Left renal pelvis (tissue), 4 donors: ENCODE data around the gene AFF3. TPM values are rescaled to one million over a fixed set of nuclear protein-coding genes. Genes with fewer than 3 reads are reported as not detected.
A peak's percentile ranks its signal among the peaks of the same experiment; 100 is the strongest.

Source experiments
- DNase-seq, 4 donors: peaks; one replicate each; pipeline ENCODE4 v3.0.0-alpha.2; 2013; ENCODE audit warnings: low read depth in 4 of 4, low spot score in 3 of 4
- polyA plus RNA-seq, 4 donors: library from polyadenylated mRNA; unstranded; fragments of 120-200 nt; gene quantifications; one replicate each; pipeline ENCODE4 v1.2.1, GENCODE V29; 2013; ENCODE audit not compliant: insufficient read length in 4 of 4

AFF3 gene
- polyA plus RNA-seq, 4 donors = 19.5 to 72.9 (median 24.7) TPM

DNA sequence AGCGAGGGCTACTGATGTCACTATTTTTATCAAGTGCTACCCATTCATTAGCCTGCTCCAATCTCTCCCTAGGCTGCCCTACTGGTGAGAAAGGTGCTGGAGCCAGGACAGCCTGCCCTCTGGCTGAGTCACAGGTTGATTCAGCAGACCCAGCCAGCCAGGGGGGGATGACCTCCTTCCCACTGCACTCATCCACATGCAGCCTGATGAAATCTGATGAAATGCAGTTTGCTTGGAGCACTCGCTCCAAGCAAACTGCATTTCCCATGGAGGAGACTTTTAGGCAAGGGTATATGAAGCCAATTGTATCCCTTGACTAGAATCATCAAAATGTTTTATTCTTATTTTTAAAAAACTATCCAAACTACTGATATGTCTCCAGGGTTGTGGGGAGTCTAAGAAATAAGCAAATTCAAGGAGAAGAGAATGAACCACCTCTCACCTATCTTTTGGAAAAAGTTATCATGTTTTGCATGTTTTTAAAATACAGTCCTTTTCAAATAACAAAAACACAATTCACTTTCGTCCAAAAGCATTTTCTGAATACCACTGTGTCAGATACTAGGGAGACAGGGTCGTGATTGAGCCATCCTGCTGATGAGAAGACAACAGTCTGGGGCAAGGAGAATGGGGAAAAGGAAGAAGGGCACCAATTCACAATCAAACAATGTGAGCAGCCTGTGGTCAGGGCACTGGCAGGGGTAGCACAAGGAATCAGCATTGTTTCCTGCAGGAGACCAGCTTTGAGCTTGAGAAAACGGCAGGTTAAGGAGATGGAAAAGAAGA, 128.3 kb downstream of the AFF3 start:
- no peak for DNase-seq

- DNase-seq = no peak
Measured at GRCh38 chr2:100012561-100012960, 129.8 kb downstream of the AFF3 start.

- DNase-seq = no peak
Measured at GRCh38 chr2:100011272-100011731, 131.1 kb downstream of the AFF3 start.

- DNase-seq = no peak
Measured at GRCh38 chr2:100010606-100011005, 131.8 kb downstream of the AFF3 start.

GRCh38 chr2:100009743-100010142, 132.6 kb downstream of the AFF3 start:
- DNase-seq = no peak

DNA sequence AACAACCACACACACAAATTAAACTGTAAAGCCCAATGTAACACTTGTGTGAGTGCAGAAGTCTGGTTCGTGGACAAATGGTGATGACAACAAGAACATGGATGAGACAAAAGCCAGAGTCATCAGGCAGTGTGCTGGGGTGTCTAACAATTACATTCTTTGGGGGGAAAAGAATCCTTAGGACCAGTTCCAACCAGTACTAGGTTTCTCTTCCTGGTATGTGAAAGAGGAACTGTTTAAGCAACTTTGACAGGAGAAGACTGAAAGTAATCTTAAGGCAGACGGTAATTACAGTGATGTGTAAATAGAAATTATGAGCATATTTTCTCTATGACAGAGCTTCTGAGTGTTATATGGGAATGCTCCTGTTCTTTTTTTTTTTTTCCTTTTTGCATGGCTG, 133.4 kb downstream of the AFF3 start:
- no peak for DNase-seq

DNA sequence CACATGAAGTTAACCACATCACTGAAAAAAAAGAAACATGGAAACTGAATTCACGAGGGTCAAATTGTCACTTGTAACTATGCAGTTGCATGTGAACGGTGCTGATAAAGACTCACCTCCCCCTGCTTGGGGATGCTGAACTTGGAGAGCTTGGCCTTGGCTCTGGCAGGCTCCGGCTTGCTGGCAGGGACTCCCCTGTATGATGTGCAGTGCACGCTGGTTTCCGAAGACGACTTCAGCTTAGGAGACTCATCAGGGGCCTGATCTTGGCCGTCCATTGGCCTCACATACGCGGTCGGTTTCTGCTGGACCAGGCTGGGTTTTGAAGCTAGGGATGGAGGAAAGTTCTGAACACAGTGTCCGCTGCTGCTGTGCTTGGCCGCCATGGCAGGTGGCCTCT, 135.9 kb downstream of the AFF3 start:
- DNase-seq = no peak

GRCh38 chr2:100004959-100005387, 137.4 kb downstream of the AFF3 start:
- no peak for DNase-seq

DNA sequence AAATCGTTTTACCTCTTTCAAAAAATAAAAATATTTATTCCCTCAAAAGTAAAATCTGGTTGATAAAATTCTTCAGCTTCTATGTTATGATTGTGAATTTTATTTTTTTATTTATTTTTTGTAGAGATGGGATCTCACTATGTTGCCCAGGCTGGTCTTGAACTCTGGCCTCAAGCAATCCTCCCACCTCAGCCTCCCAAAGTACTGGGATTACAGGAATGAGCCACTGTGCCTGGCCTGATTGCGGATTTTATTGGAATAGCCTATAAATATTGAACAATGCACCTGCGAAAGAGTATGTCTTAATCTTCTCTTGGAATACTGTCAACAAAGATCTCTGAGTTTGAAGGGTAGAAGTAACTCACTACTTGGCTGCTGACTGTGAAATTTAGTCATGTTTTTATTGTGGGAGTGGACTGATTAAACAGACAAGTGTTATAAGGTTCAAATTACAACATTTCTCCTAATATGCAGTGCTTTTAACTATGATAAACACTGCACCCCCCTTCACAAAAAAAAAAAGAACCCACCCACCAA, 138.0 kb downstream of the AFF3 start:
- DNase-seq = no peak

DNA sequence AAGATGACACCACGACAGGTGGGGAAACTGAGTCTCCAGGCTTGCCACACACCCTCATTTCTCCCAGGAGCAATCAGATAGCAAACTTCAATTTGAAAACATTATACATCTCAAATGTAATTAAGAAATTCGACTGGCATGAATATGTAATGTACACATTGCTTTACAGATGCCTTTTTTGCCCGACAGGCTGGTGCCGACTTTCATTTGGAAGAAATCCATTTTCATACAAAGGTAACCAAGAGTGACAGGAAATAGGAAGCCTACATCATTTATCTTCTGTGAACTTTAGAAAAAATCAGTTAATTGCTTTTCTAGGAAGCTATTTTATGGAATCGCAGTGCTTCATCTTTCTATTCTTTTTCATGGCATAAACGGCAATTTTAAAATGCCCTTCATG, 140.3 kb downstream of the AFF3 start:
- no peak for DNase-seq

DNA sequence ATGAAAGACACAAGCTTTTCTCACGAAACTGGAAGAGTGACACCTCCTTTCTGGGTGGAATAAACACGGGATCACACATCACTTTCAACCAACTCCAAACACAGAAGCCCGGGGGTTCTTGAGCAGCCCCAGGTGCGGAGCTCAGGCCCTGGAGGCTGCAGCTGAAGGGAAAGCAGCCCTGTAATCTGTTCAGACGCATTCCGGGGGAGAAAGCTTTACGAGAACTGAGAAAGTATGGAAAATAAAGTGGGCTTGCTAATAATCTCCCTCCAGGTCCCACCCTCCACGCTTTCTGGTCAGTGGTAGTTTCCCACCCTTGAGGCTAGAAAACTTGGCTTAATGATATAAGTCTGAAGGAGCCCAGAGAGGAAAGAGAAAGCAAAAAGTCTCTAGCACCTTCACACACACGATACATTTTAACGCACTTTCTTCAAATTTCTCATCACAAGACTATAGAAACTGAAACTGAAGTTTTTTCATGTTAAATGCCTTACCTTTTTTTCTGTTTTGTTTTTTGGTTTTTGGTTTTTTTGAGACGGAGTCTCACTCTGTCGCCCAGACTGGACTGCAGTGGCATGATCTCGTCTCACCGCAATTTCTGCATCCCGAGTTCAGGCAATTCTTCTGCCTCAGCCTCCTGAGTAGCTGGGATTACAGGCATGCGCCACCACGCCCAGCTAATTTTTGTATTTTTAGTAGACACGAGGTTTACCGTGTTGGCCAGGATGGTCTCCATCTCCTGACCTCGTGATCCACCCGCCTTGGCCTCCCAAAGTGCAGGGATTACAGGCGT, 141.3 kb downstream of the AFF3 start:
- DNase-seq = no peak

DNA sequence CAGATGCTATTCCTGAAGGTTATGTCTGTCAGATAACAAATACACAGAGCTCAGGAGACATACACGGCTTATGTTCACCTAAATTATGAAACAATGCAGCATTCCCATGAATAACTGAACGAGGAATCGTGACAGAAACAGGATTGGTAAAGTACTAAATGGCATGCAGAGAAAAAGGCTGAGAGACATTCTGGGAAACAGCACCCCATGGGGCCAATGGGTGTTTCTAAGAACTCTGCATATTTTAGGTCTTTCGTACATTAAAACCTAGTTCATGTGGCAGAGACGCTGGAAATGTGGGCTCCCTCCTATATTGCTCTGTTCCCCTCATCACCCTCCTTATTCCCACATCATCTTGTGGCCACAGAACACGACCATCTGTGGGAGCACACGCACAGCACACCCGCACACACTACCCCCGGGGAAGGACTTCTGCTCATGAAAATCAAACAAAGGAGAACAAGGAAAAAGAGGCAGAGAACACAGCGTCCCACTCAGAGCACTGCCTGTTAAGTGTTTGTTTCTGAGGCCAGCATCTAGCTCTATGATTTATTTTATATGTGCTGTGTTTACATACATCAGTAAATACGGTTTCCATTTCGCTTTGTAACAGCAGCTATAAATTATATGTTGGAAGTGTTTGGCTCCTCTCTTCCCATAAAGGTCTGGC, 143.6 kb downstream of the AFF3 start:
- DNase-seq = no peak

- DNase-seq = no peak
Measured at GRCh38 chr2:99989905-99990304, 152.5 kb downstream of the AFF3 start.

DNA sequence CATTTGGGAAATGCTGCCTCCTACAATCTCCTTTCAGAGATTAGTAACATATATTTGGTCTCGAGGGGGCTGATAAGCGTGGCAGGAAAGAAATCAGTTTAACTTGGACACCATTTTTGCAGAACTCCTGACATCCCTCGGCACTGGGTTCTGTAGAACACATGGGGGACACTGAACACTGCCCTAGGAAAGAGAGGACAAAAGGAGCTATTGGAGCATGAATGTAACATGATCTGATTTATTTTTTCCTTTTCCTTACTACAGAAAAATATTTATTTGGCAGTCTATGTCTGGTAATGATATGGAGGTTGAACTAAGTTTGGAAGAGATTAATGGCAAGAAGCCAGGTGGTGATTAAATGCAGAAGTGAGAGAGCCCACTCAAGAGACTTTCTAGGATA, 153.8 kb downstream of the AFF3 start:
- no peak for DNase-seq

DNA sequence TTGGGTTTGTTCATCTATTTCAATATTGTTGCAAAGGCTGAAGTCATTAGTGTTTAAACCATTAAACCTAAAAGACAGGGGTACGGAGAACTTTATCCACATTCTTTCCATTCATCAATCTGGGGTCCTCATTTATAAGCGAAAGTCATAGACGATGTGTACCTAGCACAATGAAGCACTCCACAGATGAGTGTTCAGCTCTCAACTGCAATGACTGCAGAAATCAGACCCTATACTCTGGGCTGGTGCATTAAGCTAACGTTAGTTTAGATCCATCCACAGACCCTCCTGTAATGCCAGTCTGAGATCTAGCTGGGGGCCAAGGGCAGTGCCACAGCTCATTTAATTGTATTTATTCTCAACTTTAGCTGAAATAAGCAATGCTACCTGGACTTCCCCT, 155.2 kb downstream of the AFF3 start:
- DNase-seq = no peak

DNA sequence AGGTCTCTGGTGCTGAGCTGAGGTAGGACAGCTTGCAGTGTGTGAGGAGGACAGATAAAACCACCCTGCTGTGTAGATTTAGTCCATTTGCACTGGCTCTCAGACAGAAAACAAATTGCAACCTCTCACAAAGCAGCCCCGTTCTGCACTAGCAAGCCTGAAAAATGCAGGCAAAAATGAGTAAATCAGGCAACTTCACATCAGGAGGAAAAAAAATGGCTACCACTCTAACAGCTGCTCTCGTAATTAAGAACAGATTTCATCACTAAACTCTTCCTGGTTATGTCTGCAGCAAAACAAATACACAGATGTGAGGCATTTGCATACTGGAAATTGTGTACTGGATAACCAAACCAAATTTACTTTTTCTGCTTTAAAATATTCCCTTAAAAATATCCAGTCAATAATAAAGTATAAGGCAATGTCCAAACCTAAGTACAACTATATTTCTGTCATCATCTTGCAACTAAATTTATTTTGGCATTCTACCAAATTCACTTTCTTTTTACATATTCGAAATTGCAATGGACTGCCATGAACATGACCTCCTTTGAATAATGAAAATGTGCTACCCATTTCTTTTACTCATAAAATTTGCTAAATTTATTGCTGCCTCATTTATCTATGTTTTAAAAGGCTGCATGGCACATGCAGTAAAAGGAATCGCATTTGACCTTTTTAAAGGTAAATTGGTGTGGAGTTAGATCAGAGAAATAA, 157.4 kb downstream of the AFF3 start:
- peak in 1 of 4 donors; percentile 51 for DNase-seq

DNA sequence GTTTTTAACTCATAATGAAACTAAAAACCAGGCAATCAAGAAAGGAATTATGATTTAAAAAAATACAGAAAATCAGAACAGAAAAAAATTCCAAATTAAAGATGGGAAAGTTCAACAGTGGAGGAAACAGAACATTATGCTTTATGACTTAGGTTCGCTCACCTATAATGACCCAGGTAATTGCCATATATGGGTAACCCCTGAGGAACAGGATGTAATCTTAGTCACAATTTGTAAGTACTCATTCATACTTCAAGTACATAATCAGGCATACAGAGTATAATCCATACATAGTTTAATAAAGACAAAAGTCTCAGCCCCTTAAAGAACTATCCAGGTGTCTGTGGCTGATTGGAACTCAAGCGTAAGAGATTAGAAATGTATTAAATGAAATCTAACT, 159.6 kb downstream of the AFF3 start:
- no peak for DNase-seq

DNA sequence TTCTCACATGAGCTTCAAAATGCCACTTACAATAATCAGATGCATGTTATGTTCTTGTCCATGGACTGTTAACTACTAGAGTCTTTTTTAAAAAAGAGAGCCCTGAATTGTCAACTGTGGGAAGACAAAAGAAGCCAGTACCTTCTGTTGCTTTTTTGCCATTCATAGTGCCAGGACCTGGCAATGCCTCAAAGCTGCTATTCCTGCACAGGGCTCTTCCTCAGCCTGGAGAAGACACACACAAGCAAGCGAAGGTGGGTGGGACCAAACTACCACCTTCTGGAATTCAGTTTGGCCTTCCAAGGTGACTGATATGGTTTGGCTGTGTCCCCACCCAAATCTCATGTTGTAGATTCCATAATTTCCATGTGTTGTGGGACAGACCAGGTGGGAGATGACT, 160.6 kb downstream of the AFF3 start:
- no peak for DNase-seq

GRCh38 chr2:99980176-99980575, 162.2 kb downstream of the AFF3 start:
- DNase-seq = no peak

DNA sequence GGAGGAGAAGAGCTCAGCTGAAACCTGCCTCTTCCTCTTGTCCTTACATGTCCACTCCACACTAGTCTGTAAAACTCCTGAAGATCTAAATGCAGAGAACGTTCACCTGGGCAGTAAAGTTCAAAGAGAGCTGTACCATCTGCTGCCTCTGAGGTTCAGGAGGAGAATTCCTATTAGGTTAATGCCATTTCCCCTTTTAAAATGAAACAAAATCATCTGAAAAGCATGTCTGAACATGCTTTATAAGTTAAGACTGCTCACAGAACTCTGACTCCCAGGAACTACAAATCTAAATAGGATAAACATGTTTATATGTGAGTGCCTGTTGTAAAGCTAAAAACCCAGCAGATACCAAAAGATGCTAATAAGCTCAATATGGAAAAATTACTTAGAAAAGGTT, 164.4 kb downstream of the AFF3 start:
- no peak for DNase-seq

- DNase-seq = no peak
Measured at GRCh38 chr2:99975386-99975785, 167.0 kb downstream of the AFF3 start.
